Stimulated activated CD8-positive, alpha-beta memory T cell treated with anti-CD3 and anti-CD28 coated beads, Interleukin-7, amount 100 ng/mL, for 24 hours (primary cell): ENCODE measurements around the gene MYH1.

Experiments used
- DNase-seq: peaks from one replicate; pipeline ENCODE4 v3.0.0-alpha.2; 2020; ENCODE audit warnings: low read depth

MYH1 gene

DNA sequence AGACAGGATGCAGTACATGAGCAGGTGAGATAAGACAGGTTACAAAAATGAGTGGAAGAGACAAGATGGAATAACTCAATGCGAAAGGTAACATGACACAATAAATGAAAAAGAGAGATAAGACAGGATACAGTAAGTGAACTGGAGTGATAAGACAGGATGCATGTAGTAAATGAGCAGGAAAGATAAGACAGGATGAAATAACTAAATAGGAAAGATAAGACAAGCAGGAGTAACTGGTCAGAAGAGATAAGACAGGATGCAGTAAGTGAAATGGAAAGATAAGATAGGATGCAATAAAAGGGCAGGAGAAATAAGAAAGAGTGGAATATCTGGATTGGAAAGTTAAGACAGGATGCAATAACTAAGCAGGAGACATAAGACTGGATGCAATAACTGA, 40.6 kb downstream of the MYH1 start:
- DNase-seq, result no peak

DNA sequence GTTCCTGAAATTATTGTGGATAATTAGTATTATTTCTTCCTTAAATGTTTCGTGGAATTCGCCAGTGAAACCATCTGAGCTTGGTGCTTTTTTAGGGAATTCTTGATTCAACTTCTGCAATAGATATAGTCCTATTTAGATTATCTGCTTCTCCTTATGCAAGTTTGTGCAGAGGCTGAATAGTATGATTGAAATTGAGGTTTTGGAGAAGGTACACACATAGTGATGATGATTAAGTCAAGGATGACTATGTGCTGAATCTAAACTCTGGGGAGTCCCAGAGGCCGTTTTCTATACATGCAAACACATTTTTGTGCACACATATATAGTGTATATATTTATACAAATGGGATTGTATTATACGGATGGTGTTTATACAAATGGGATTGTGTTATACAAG, 43.8 kb downstream of the MYH1 start:
- no peak for DNase-seq

DNA sequence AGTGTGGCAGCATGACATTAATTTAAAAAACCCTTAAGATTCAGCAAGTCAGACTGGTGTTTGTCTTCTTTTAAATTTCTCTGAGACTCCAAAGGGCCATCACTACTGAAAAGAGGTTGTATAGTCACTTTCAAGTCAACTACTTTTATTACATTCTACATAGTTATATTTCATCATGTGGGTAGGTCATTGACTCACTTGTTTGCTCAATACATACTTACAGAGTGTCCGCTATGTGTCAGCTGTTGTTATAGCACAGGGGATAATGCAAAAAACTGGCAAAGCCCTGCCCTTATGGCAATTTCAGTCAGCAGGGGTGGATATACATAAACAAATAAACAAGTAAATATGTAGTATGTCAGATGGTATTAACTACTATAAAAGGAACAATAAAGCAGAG, 46.5 kb downstream of the MYH1 start:
- DNase-seq, result no peak

DNA sequence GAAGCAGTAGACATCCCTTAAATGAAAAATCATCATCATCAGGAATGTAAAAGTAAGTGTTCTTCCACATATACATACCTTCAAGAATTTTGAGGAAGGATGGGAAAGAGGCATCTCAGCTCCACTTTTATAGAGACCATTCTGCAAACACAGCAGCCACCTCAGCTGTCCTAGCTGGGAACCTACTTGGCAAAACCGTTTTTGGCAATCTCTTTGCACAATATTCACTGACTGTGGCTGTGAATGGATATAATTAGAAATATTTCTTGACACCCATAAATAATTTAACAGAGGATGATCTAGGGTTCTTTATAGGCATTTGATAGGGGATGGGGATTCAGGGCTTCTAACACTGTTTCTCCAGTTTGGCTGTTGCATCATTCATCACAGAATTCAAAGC, 48.9 kb downstream of the MYH1 start, which contains the start of gene MYH4:
MYH4 (minus strand) TSS at position 101 of the 400 bp plus-strand sequence. CDS start 2,814 bp downstream, outside the sequence.
- DNase-seq, result no peak

DNA sequence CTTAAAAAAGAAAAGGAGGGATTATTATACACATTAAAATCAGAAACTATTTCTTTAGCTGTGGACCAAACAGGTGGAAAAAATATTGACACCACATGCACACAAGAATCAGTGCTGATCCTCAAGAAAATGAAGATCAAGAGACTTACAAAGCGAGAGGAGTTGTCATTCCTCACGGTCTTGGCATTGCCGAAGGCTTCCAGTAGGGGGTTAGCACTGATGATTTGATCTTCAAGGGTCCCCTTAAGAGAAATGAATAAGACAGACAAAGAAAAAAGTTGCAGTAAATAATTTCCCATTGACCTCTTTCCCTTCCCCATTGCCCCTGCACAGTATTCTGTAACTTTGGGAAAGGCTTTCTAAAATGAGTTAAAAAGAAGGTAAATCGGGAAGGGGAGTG, 54.9 kb downstream of the MYH1 start:
- no peak for DNase-seq

DNA sequence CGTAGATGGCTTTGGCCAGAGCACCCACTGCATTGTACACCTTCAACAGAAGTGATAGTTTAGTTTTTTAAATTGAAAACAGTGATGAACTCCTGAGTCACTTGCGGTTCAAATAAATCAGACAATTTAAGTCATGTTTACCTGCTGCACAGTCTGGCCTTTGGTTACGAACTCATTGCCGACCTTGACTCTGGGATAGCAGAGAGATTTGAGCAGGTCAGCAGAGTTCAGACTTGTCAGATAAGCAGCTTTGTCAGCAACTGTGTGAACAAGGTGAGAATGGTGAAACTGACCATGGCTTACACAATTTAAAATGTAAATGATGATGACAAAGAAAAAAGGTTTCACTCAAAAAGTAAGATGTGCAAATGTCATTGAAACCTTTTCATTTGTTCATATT, 58.3 kb downstream of the MYH1 start:
- DNase-seq, result no peak

DNA sequence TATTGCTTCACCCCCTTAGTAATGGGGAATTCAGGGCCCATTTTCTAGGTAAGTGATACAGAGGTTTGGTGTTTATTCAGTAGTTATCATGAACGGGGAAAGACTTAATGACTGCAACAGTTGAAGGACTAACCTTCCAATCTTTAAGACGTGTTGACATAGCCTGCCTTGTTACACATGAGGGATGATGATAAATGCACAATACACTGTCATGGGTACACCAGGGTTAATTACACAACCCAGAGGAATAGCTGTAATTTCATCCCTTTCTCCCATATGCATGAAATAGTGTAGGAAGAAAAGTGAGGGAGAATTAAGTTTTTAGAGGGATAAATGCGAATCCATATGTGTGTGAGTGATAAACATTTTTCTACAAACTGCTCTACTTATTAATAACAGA, 59.6 kb downstream of the MYH1 start:
- no peak for DNase-seq

DNA sequence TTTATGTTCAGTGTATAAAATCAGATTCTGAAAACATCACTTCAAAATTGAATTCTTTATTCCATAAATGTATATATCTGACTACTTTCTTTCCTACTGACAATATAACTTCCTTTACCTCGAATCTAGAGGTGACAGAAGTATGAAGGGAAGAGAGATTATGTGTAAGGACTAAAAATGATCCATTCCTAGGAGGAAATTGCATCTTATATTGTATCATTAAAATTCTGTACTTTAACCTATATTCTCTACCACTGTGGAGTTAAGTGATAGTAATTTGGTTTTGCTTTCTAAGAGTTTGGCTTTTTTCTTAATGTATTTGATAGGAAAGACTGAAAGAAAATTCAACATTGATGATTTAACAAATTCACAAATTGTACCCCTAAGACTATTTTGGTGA, 60.4 kb downstream of the MYH1 start:
- DNase-seq, result no peak

DNA sequence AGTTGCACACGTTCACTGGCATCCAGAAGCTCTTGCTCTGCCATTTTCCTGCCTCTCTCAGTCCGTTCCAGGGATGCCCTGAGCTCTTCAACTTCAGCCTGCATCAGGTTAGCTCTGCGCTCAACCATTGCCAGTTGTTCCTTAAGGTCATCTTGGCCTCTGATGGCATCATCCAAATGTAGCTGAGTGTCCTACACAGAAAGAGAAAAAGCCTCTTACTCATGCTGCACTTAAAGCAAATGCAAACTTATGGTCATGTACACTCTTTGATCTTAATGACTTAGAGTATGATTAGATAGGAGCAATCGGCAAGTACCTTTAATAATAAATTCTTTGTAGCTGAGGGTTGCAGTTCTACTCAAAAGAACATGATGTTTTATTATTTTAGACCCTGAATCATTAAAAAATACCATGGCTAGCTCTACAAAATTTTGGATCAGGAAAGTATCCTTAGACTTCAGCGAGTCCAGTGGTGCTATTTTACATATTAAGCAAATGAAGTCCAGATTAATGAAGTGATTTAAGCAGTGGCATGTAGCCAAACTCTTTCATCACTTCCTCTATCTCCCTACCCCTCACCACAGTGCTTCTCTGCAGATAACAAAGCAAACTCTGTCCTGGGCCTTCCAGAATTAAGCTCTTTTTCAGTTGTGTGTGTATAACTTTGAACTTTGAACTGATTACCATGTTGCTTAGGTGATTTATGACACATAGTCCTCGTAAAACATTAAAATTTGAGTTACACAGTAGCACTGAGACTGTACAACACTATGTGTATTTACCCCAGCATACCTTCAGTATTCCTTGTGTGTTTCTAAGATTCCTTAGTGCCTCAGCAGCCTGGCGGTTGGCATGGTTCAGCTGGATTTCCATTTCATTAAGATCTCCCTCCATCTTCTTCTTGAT, 71.1 kb downstream of the MYH1 start:
- no peak for DNase-seq
